ENCODE measurements around the gene ANAPC4. TPM values are rescaled to one million over a fixed set of nuclear protein-coding genes. Genes with fewer than 3 reads are reported as not detected.

Gene ANAPC4
- total and polyA plus RNA-seq, 2 of the 8 experiments (the other 6 are each of a cell fraction or from before 2014, with no cell fraction given) = 8.7 to 31.6 TPM

GRCh38 chr4:25439918-25440477 is 62.9 kb downstream of the ANAPC4 start:
- no peaks in the 10 kb centered on the region for H3K23me2 ChIP-seq (ENCODE audit: low read depth, low read length)
- H3K56ac ChIP-seq (replicated peaks; ENCODE audit: insufficient read length, low read depth, low read length) = no peak overlapping the region
- no peak overlapping the region for H2AK5ac ChIP-seq (ENCODE audit: low read depth, low read length)
- H4K5ac ChIP-seq (ENCODE audit: insufficient read length, low read depth, low read length) = no peak overlapping the region
- 48% methylated on average over 2 of the region's 2 CpGs; no CpG with 5 or more reads in 1 of the 2 experiments for WGBS, 2 experiments (ENCODE audit: extremely low coverage in 1 of 2, insufficient coverage in 1 of 2, insufficient read length in 1 of 2, insufficient replicate concordance in 2 of 2, low coverage in 1 of 2, low lambda C conversion rate in 2 of 2, missing lambda C conversion rate in 1 of 2)
- no peaks in the 10 kb centered on the region for H3K79me1 ChIP-seq (ENCODE audit: low read depth, low read length)
- no peaks in the 10 kb centered on the region; a peak in 2 of 7 replicates for H3K4me1 ChIP-seq (replicated peaks in 1 of 4; ENCODE audit: control insufficient read depth in 3 of 4, insufficient read depth in 4 of 4, low read length in 3 of 4)
- H2BK12ac ChIP-seq (ENCODE audit: low read depth, low read length) = no peak overlapping the region
- TF ChIP-seq YY1 (IDR thresholded peaks at IDR 0.05; ENCODE audit: low read depth, low read length) = no peak; the same call in 1 of the 2 replicates
- peak; percentile 47 to 92 (median 87) for TF ChIP-seq CTCF (IDR thresholded peaks at IDR 0.05; ENCODE audit: control extremely low read depth in 1 of 3, insufficient read depth in 1 of 3, low read depth in 1 of 3, low read length in 3 of 3)
- TF ChIP-seq RAD21 (IDR thresholded peaks at IDR 0.05 in 1 of 2, conservative IDR thresholded peaks at IDR 0.05 in 1 of 2; ENCODE audit: low read depth in 2 of 2, low read length in 2 of 2) = peak; percentile 88 to 89
- TF ChIP-seq TEAD4 (IDR thresholded peaks at IDR 0.05; ENCODE audit: low read depth, low read length) = 0 out of 2 replicates have a peak, but pooled peaks have one; percentile 17
- TF ChIP-seq ATF3 (IDR thresholded peaks at IDR 0.05; ENCODE audit: insufficient read depth, low read depth, low read length) = 0 out of 2 replicates have a peak, but pooled peaks have one; percentile 26
- no peak for TF ChIP-seq FOSL1 (IDR thresholded peaks at IDR 0.05; ENCODE audit: insufficient read depth, low read depth, low read length)
- H2AFZ ChIP-seq (ENCODE audit: low read length) = no peak overlapping the region
- no peak overlapping the region for H3K9ac ChIP-seq (replicated peaks in 1 of 4; ENCODE audit: extremely low read depth in 1 of 4, low read depth in 3 of 4, low read length in 3 of 4)
- FAIRE-seq (peak; percentile 76), DNase-seq (ENCODE audit: low read depth in 1 of 2, low spot score in 2 of 2) (peak in 1 of 2 experiments; percentile 84)
- H3K18ac ChIP-seq (ENCODE audit: extremely low read depth, low read length) = no peak overlapping the region
- peak overlapping the region; percentile 31; the same call in 1 of the 2 replicates for H2BK15ac ChIP-seq (ENCODE audit: low read length)
- H3K14ac ChIP-seq (ENCODE audit: insufficient read length) = no peak overlapping the region
- ChIA-PET CTCF (ENCODE audit: partially characterized antibody) (interaction anchor here (0.5 to 11.2 kb wide), 58 partner anchors 9 to 632 kb away, joined by 3 to 248 read pairs (median 6); partner anchors contain the start of gene SLC34A2), POLR2A (ENCODE audit: partially characterized antibody) (no interaction called here)
- no peak overlapping the region for H2BK20ac ChIP-seq (ENCODE audit: low read length)
- H3K36me3 ChIP-seq (ENCODE audit: control insufficient read depth in 2 of 4, insufficient read depth in 4 of 4, low read length in 3 of 4) = no peaks in the 10 kb centered on the region
- no peaks in the 10 kb centered on the region for H4K20me1 ChIP-seq (replicated peaks in 1 of 2; ENCODE audit: control insufficient read depth in 1 of 2, insufficient read depth in 2 of 2, low read length in 2 of 2)
- no peak overlapping the region for H3K4me3 ChIP-seq (ENCODE audit: extremely low read depth in 1 of 4, insufficient read depth in 2 of 4, low read depth in 3 of 4, low read length in 4 of 4)
- no peaks in the 10 kb centered on the region for H3K27me3 ChIP-seq (replicated peaks in 1 of 4; ENCODE audit: control insufficient read depth in 3 of 4, extremely low read depth in 1 of 4, insufficient read depth in 3 of 4, low read length in 3 of 4)
- no peaks in the 10 kb centered on the region for H3K79me2 ChIP-seq (ENCODE audit: control insufficient read depth in 1 of 2, insufficient read depth in 2 of 2, low read length in 2 of 2)
- H3K27ac ChIP-seq (ENCODE audit: low read depth, low read length) = no peak overlapping the region
- H4K91ac ChIP-seq (replicated peaks; ENCODE audit: insufficient read length, low read length) = no peak overlapping the region
- no peak overlapping the region for H2BK120ac ChIP-seq (replicated peaks; ENCODE audit: low read depth, low read length)
- no peak overlapping the region for H4K8ac ChIP-seq (ENCODE audit: extremely low read depth, insufficient read depth, low read length)
- H3K23ac ChIP-seq (ENCODE audit: insufficient read length) = no peak overlapping the region
- no peaks in the 10 kb centered on the region for H3K9me3 ChIP-seq (ENCODE audit: insufficient read depth in 2 of 2, low read depth in 1 of 2, low read length in 1 of 2)
- H3K4ac ChIP-seq (replicated peaks; ENCODE audit: insufficient read length, low read depth, low read length) = no peak overlapping the region
- no peak overlapping the region for H3K4me2 ChIP-seq (ENCODE audit: insufficient read depth in 1 of 2, low read depth in 2 of 2, low read length in 2 of 2)
- no peak overlapping the region for H2BK5ac ChIP-seq (ENCODE audit: low read depth, low read length)

Measured in H1 (cell line).